ENCODE results near the gene ZNF473. TPM values are rescaled to one million over a fixed set of nuclear protein-coding genes. Genes with fewer than 3 reads are reported as not detected.

Gene ZNF473
- total and polyA plus RNA-seq, 2 of the 13 experiments (the other 11 are each of a cell fraction or from before 2014, with no cell fraction given), result 5.8 to 11.9 TPM

- TF ChIP-seq NKX3-1 (CRISPR knock-in tag; IDR thresholded peaks at IDR 0.05), result no peak
- no peak for TF ChIP-seq ZNF235 (CRISPR knock-in tag; IDR thresholded peaks at IDR 0.05; ENCODE audit: borderline replicate concordance)
- TF ChIP-seq ZNF331 (CRISPR knock-in tag; IDR thresholded peaks at IDR 0.05), result no peak
- TF ChIP-seq TFE3 (CRISPR knock-in tag; IDR thresholded peaks at IDR 0.05), result no peak
- TF ChIP-seq KDM5B (CRISPR knock-in tag; IDR thresholded peaks at IDR 0.05; ENCODE audit: borderline replicate concordance), result no peak
- no peak for TF ChIP-seq ZNF350 (CRISPR knock-in tag; IDR thresholded peaks at IDR 0.05; ENCODE audit: borderline replicate concordance, low read depth)
- no peak for TF ChIP-seq GZF1 (CRISPR knock-in tag; IDR thresholded peaks at IDR 0.05)
- TF ChIP-seq ZHX2 (IDR thresholded peaks at IDR 0.05; ENCODE audit: low read depth), result no peak
- TF ChIP-seq ZHX2 (CRISPR knock-in tag; IDR thresholded peaks at IDR 0.05; ENCODE audit: borderline replicate concordance), result no peak
- TF ChIP-seq TAF15 (IDR thresholded peaks at IDR 0.05; ENCODE audit: low read depth, low read length, poor library complexity, severe bottlenecking), result no peak
- no peak for TF ChIP-seq ATM (IDR thresholded peaks at IDR 0.05; ENCODE audit: borderline replicate concordance)
- TF ChIP-seq HOMEZ (CRISPR knock-in tag; IDR thresholded peaks at IDR 0.05; ENCODE audit: low read depth), result peak; percentile 50; the same call in 1 of the 2 replicates
- TF ChIP-seq, protein P1, sequence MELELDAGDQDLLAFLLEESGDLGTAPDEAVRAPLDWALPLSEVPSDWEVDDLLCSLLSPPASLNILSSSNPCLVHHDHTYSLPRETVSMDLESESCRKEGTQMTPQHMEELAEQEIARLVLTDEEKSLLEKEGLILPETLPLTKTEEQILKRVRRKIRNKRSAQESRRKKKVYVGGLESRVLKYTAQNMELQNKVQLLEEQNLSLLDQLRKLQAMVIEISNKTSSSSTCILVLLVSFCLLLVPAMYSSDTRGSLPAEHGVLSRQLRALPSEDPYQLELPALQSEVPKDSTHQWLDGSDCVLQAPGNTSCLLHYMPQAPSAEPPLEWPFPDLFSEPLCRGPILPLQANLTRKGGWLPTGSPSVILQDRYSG (CRISPR knock-in tag; IDR thresholded peaks at IDR 0.05), result no peak
- TF ChIP-seq ZNF629 (CRISPR knock-in tag; conservative IDR thresholded peaks at IDR 0.05), result peak; percentile 83
- TF ChIP-seq POLR2AphosphoS2 (IDR thresholded peaks at IDR 0.05; ENCODE audit: low read depth, low read length), result no peak
- TF ChIP-seq PHF21A (CRISPR knock-in tag; IDR thresholded peaks at IDR 0.05), result no peak
- TF ChIP-seq THAP11 (CRISPR knock-in tag; IDR thresholded peaks at IDR 0.05), result 0 out of 2 replicates have a peak, but pooled peaks have one; percentile 13
Observed at GRCh38 chr19:50046649-50047503, 21.1 kb downstream of the ZNF473 start (continued).
